NCI-H526 (cell line): Measurements from ENCODE around the gene HAPLN1.

Experiments
- DNase-seq, 2 experiments: peaks; one replicate each; lab custom pipeline; 2025; lab: John Stamatoyannopoulos, UW

The HAPLN1 gene

DNA sequence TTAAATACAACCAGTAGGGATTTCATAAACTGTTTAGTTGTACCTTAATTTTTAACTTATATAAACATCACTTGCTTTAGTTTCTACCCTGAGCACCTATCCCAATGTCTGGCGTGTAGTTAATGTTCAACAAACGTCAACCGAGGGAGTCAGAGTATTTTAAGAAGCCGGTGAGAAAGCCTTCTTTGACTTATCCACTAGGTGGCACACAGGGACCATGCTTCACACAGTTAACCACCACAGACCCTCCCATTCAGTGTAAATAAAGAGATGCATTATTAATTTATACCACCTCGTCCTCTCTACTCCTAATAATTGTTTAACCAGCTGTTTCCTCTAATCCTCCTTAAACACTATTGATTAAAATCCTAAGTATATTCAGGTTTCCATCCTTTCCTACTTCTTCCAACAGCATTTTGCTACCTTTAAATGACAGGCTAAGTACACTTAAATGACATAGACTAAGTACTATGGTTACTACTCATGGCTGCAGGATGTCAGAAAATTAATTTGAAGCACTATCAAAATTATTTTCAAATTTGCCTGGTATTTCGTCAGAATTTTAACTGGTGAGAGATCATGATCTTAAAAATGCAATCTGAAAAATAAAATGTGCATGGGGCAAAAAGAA, 2.3 kb downstream of the HAPLN1 start:
- peak; percentile 12 to 65 for DNase-seq

DNA sequence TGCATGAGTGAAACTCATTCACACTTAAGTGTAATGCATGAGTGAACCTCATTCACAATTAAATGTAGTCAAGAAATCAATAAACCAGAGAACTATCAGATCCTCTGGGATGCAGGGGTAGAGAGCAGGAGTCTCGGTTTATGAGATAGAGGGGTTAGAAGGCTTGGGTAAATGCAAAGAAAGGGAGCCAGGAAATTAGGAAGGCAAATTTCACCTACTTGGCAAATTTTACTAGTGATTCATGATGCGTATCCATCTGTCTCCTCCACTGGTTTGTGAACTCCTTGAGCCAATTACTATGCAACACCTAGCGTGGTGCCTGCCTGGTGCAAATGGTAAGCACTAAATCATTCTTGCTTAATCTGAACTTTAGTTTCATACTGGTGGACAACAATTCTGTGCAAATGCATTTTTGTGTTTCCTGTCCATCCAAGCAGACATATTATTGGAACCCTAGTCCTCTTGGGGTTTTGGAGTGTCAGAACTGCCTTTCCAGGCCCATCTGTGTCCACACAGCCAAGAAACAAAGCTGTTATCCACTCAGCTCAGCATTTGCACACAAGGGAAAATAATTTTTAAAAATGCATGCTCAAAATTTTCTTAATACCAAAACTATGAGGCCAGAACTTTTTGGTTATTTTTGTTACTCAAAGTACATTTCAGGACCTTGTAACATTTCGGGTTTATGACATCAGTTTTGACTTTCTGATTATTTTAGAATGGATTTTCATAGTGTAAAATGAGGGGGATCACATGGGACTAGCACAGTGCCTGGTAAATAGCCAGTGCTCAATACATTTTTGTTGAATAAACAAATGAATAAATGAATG, 5.2 kb downstream of the HAPLN1 start:
- DNase-seq, result peak; percentile 53 to 64

DNA sequence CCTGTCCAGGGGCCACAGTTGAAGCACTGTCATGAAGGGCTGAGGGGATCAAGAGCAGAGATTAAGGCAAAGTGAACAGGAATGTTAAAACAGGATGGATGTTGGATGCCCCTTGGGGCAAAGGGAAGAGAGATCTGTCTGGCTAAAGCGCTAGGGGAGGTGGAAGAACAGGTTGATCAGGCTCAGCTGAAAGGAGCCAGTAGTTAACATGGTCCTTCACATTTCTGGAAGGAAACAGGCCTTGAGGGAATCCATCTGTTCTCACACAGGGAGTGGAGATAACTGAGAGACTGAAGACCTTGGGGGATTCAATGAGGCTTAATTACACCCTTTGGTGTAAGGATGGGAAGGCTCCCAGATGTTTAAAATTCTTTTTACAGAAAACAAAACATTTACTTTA, 5.8 kb downstream of the HAPLN1 start:
- DNase-seq, result peak; percentile 38 to 44

DNA sequence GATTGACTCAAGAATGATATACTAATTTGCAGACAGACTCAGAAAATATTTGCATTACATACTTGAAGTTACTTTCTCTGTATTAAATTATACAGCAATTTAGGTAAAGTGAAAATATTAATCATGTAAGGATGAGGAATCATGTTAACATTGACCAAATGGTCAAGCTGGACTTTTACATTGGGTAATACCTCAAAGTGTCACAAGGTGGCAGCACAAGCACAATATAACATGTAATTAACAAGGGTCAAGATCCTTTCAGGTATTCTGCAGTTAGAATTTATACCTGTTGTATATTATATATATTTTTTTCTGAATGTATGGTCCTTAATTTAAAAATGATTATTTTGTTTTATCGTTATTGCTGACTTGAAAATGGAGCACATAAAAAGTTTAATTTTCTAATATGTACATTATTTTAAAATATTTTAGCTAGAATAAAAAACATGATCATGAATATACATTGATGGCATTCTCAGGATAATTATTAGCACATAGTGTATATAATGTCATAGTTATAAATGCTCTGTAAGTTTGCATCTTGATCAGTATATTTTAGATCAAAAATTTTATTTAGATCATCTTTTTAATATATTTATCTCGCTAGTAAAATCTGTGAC, 8.6 kb downstream of the HAPLN1 start:
- peak in 1 of 2 experiments; percentile 57 for DNase-seq

DNA sequence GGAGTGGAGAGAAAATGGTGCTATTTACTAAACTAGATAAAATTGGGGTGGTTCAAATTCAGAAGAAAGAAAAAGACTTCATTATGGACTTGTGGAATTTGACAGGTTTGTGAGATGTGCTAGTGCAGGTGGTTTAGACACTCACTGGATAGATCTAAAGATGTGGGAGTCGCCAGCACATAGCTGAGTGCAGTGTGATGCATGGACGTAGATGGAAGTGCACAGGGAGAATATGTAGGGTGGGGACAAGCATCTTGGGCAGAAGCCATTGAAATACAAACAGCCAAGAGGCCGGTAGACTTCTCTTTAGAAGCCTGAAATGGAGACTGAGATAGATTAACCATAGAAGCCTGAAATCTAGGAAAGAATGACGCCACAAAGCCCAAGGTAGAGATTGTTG, 10.7 kb downstream of the HAPLN1 start:
- DNase-seq, result no peak

DNA sequence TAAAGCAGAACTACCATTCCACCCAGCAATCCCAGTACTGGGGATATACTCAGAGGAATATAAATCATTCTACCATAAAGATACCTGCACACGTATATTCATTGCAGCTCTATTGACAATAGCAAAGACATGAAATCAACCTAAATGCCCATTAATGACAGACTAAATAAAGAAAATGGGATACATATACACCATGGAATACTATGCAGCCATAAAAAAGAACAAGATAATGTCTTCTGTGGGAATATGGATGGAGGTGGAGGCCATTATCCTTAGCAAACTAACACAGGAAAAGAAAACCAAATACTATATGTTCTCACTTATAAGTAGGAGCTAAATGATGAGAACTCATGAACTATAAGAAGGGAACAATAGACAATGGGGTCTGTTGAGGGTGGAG, 12.5 kb downstream of the HAPLN1 start:
- no peak for DNase-seq

DNA sequence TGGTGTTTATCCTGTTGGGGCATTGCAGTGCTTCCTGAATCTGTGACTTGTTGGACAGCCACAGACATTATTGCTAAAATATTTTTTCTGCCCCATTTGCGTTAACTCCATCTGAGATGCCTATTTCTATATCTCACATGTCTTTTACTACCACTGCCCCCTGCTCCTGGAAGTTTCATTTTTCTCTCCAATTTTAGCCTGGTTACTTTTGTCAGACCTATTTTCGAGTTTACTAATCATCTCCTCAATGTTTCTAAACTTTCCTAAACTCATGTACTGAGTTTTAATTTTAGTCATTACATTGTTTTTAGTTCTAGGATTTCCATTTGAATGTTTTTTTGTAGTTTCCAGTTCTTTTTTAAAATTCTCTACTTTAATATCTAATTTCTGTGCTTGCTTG, 17.6 kb downstream of the HAPLN1 start:
- no peak for DNase-seq

DNA sequence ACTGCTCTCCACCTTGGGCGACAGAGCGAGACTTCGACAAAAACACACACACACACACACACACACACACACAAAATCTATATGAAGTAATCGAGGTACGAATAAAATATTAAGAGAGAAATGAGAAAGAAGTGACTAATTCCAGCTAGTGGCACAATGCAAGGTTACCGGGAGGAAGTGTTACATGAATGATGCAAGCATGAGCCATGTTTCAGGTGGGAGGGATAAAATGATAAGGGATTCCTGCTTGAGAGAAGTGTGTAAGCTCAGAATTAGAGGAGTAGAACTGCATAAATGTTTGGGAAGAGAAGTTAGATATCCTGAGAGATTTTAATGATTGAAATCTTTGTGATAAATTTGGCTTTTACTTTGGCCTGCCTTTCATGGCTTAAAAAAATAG, 18.8 kb downstream of the HAPLN1 start:
- DNase-seq, result no peak

DNA sequence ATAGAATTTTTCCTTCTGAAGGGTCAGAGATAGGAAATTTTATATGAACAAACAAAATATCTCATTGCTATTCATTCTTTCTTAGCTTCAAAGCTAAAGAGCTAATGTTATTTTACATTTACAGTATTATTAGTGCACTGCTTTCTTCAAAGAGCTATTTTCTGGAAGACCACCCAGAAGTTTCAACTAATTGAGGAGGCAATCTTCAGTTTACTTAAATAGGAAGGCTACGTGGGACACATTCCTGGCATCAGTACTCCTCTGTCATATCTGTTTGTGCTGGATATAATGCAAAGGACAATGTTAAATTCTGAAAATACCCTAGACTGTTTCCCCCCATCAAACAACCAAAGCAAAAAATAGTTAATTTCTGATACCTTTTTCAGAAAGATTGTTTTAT, 30.8 kb downstream of the HAPLN1 start:
- DNase-seq, result no peak

DNA sequence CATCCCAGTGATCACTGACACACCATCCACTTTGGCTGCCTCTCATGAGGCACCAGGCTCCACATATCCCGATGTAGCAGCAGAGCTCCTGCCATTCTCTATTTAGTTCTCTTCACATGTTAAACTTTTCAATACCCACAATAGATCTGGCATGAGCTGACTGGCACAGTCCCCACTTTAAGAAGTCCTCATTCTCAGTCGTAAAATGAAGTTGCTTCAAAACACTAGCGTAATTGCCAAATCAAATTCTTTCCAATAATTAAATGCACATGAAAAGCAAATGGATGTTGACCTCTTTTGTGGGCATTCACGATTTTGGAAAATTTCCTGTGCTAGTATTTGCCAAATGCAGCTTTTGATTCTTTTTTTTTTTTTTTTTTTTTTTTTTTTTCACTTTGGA, 32.4 kb downstream of the HAPLN1 start:
- no peak for DNase-seq

DNA sequence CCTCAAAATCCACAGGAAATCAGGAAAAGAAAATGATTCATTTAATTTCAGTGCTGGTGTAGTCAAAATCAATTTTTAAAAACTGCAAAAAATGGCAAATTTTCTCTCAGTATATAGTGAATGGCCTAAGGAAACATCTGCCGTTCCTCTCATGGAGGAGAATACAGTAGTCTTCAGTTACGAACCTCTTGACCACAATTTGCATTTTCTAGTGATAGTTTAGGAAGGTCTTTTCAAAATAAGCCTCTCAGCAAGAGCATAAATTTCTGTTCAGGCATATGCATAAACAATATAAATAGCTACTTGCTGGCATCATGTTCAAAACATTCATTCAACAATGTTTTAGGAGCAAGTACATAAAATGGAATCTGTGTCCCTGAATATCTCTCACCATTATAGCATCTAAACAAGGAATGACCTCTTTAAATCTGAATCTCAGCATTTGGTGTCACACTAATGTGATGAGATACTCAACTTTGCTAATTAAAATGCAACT, 33.5 kb downstream of the HAPLN1 start:
- DNase-seq, result peak in 1 of 2 experiments; percentile 48

DNA sequence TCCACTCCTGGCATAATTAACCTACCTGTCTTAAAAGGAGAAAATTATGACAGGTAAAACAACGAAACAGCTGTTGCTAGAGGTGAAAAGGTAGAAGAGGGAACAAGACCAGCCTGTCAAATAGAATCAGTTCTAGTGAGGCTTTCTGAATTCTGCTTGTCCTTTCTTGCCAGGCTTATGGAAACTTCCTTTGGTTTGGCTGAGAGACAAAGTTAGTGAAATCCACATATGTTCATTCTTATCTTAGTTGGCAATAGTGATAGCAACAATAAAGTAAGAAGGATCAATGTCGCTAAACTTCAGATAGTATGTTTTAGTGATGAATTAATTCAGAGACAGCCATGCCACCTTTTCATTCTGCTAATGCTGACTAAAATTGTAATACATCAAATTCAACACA, 34.4 kb downstream of the HAPLN1 start:
- DNase-seq, result no peak

DNA sequence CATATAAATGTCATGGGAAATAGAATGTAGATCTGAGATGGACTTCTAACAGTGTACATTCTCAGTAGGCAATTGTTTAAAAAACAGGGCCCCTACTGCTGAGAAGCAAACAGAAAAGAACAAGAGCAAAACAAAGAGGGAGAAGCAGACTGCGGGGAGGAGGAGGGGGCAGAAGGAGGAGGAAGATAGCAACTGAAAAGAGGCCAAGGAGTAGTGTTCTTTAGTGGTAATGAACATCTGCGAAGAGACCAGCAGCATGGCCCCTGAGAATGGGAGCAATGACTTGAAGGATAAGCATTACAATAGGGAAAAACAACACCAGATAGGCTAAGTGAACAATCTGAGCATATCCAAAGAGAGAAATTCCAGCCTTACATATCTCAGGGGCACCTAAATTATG, 36.8 kb downstream of the HAPLN1 start:
- DNase-seq, result no peak

DNA sequence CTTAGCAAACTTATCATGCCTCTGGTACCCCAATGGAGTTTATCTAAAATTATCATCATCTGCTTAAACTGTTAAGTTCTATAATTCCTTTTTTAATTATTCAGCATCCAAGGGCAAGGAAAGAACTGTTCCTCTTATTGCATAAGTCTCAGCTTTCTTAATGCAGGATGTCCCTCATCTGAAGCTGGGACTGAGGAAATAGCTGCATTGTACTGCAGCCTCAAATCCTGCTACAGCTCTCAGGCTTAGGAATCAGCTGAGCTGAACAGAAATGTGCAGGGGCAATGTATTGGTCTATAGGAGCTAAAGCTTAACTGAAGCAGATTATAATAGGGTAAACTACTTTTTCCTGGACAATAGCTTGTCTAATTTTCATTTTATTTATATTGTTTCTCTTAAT, 48.0 kb downstream of the HAPLN1 start:
- no peak for DNase-seq

DNA sequence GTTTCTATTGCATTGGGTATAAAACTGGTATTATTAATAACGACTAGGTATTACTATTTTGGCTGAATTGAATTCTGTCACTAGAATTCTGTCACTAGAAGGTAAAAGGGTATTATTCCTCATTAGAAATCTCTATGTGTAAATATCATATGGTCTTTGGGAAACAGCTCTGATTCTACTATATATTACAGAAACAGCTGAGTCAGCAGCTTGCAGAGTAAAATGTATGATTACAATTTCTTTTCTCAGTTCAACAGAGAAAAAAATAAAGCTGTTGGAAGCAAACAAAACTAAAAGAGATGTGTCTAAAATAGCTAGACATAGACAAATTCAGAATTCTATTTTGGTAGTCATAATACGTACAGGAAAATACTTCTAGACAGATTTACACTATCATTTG, 48.5 kb downstream of the HAPLN1 start:
- DNase-seq, result no peak

DNA sequence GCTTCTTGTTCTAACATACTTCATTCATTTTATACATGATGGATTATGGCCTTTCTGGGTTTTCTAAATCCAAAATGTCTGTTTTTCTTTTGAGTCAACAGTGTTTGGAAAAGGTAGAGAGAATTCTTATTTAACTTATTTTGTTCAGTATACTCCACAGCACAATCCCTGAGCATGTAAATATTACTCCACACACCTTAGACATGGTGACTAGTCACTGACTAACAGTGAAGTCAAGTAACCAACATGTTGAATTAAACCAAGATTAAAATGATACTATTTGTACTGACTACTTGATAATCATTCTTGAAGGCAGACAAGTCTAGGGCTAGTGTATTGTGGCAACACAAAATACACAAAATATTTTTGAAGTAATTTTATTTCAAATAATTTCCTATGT, 55.0 kb downstream of the HAPLN1 start:
- no peak for DNase-seq

DNA sequence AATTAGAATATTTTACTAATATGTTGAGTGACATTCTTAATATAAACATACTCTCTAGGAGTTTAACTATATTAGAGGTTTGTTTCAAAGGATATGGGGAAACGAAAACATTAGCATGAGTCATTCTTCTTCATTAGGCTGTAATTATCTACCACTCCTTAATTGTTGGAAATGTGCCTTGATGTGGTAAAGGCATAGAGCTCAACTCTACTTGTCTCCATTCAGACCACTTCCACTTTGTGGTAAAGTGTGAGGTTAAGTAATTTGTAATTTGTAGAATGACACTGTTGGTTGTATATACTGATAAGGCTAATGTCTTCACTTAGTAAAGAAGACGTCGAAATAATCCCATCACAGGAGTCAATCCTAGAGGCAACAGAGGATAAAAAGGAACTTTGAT, 58.1 kb downstream of the HAPLN1 start:
- no peak for DNase-seq

DNA sequence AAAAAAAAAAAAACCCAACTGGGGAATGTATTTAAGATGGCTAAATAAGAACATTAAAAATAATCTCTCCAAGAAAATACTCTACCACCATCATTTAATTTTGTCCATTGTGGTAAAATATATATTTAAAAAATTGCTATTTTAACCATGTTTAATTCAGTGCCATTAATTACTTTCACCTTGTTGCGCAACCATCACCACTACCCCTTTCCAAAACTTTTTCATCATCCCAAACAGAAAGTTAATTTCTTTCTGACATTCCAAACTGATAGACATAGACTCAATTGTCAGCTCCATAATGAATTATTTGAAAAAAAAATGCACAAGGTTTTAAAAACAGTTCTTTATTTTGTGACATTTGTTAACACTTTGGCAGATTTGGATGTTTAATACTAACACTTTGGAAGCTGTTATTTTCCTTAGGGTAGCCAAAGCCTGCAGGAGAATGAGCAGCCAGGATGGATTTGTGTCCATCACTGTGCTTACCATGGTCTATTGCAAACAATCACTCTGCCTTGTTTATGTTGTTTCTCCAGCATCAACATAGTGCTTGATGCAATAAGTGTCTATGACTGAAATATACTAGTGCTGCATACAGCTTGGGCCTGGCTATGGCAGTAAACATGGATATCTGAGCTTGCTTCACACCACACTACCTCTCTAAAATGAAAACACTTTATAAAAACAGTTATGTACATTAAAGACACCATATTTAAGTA, 62.7 kb downstream of the HAPLN1 start:
- no peak for DNase-seq

DNA sequence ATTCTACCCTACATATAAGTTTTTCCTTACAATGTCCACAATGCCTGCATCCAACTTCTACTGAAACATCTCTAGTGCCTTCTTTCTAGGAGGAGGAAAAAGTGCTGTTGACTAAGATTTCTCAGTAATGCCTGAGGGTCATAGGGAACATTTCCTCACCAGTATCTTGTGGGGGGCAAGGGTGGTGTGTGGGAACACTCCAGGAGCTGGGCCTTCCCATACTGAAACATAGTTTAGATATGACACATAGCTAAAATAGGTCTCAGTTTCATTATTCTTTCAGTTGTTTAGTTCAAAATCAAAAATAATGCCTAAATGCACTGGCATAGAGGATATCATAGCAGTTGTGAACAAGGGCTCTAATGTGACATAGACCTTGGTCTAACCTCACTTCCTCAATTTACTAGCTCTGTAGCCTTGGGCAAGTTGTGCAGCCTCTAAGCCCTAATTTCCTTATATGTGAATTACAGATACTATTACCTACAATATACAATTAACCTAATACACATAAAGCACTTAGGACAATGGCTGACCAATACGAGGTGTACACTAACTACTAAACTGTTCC, 66.1 kb downstream of the HAPLN1 start:
- DNase-seq, result no peak

DNA sequence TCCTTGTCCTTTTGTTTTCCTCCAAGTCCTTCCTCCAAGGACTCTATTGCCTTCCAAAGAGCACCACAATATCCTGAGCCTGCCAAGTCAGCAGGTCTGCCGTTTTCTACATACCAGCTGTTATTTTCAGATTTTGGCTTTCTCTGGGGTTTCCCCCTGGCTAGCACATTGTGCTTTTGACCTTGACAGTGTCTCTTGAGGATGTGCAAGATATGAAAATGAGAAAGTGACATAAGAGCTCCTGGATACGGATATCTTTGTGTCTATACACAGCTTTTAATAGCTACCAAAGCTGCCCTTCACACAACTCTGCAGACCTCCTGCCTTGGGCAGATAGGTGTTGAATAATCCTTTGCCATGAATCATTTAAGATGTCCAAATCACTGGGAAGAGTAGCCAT, 67.0 kb downstream of the HAPLN1 start:
- no peak for DNase-seq

DNA sequence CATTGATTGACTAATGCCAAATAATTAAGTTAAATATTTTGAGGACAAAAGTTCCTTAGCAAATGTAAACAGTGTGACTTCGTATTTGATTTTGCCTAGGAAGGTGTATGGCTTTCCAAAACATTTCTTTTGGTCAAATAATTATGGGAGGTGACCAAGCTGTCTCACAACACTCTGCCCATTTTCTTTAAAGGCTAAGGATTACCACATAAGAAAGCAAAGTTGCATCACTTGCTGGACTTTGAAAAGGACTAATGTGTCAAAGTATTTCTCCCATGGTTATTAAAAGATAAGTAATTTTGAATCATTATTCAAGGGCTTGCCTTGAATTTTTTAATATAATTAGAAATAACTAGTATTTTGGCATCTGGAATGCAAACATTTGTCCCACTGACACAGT, 74.7 kb downstream of the HAPLN1 start:
- DNase-seq, result no peak

DNA sequence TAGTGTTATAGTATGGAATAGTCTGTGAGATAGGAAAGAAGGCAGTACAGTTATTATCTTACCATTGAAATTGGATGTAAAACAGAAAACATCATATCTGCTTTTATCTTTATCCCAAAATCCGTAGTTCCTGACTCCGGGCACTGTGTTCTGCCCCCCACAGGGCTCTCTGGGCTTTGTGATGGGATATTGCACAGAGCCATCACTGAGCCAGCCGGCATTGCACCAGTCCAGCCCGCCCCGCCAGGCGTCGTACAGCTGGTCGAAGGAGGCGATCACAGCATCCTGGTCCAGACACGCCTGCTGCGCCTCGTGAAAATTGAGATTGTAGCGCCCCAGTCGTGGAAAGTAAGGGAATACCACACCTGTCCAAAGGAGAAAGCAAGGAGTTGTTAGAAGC, 76.4 kb downstream of the HAPLN1 start:
- DNase-seq, result no peak
